Right cardiac atrium (tissue), 5 donors: ENCODE data around the gene ACTG1. TPM values are rescaled to one million over a fixed set of nuclear protein-coding genes. Genes with fewer than 3 reads are reported as not detected.

Source experiments
- ATAC-seq, 2 donors: fragments of 200-7000 bp; cut with Tn5 transposase; one replicate each; pipeline versions ENCODE4 v1.8.0 to v1.9.1; 2020; ENCODE audit warnings: moderate library complexity in 2 of 2, mild to moderate bottlenecking in 1 of 2
- DNase-seq, 3 donors: peaks; one replicate each; pipeline ENCODE4 v3.0.0-alpha.2; 2020
- H3K27ac ChIP-seq: one replicate; pipeline ENCODE4 v1.5.1; 2013; ENCODE audit warnings: mild to moderate bottlenecking, low read length, control low read depth, moderate library complexity
- H3K27me3 ChIP-seq: one replicate; pipeline ENCODE4 v1.6.1; 2013; ENCODE audit not compliant: control insufficient read depth, insufficient read depth
- H3K4me1 ChIP-seq: one replicate; pipeline ENCODE4 v1.6.1; 2013; ENCODE audit warnings: low read length; ENCODE audit not compliant: control insufficient read depth, insufficient read depth
- H3K4me3 ChIP-seq: one replicate; pipeline ENCODE4 v1.5.1; 2013; ENCODE audit warnings: low read length, control low read depth
- H3K9me3 ChIP-seq: one replicate; pipeline ENCODE4 v1.6.1; 2013; ENCODE audit warnings: low read length; ENCODE audit not compliant: control insufficient read depth
- WGBS: extraction: QIAGEN DNeasy Blood & Tissue Kit; methylation state at CpG from one replicate; pipeline ENCODE4 v1.1.7; 2013; 5-methylcytosine and 5-hydroxymethylcytosine counted together
- intact Hi-C, 4 donors: fragments of 100-400 bp; cut with DNase I; formaldehyde crosslinking; loops; one replicate each; pipeline versions ENCODE4 v1.11.0 to v1.14.0; 2022 to 2023
- polyA plus RNA-seq: library from polyadenylated mRNA; stranded (reverse); fragments of 200-250 nt; gene quantifications from one replicate; pipeline ENCODE4 v1.2.3, GENCODE V29; 2013
- total RNA-seq, 4 donors: library from RNA; stranded (reverse); fragmentation: NEBNext Ultra II Directional; extraction: Animal tissue kit (Norgen Biotek cat#: 25700); gene quantifications; one replicate each; pipeline ENCODE4 v1.2.1, GENCODE V29; 2021
- donor health status: healthy with polysubstance abuse.
- donor health status: DM: no; HTN: yes; CAD: no.
- donor health status: DM: no; HTN: no; CAD: no.
- donor health status: DM: no; HTN: yes; CAD: no; lungs with severe emphysema.
- donor health status: DM: yes; HTN: yes; CAD: no.

Gene ACTG1
- total and polyA plus RNA-seq, 5 donors: 347 to 772 (median 492) TPM

DNA sequence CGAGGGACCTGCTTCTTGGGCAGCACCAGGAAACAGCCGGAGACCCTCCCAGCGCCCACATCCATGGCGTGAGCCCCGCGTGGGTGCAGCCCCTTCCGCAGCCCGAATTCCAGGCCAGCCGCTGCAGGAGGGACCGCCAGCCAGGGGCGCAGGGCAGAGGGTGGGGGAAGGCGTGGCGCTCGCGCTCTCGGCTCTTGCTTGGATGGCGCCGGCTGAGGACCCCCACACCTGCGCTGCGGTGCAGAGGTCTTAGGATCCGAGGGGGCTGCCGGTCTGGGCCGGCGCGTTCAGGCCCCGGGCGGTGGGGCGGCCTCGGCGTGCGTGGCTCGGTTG, 28.8 kb downstream of the ACTG1 start:
- Histone ChIP-seq H3K27me3 (no peaks in the 10 kb centered on the region), H3K4me3 (peak overlapping the region; percentile 9), H3K4me1 (peaks cover 14% of the 10 kb centered on the region), H3K9me3 (no peaks in the 10 kb centered on the region), H3K27ac (no peak overlapping the region)
- intact Hi-C loops: loop anchor here (2.0 to 5.0 kb wide), 6 partner anchors 62 to 231 kb away; partner anchors contain the start of genes BAHCC1 (in 1 of the 4) and SLC38A10 (in 1 of the 4)
- ATAC-seq: no peak
- WGBS: 10% methylated on average over 32 of the region's 32 CpGs
- DNase-seq: no peak

- ATAC-seq (no peak), DNase-seq (peak in 1 of 3 donors; percentile 73)
- H3K4me3 ChIP-seq: no peak overlapping the region
- H3K27ac ChIP-seq: no peak overlapping the region
- intact Hi-C loops: loop anchor here (5.0 kb wide), 5 partner anchors 61 to 226 kb away; partner anchors contain the start of genes BAHCC1 (in 1 of the 4) and SLC38A10 (in 1 of the 4)
- no peaks in the 10 kb centered on the region for H3K27me3 ChIP-seq
- peaks cover 12% of the 10 kb centered on the region for H3K4me1 ChIP-seq
- 59% methylated on average over 29 of the region's 29 CpGs for WGBS
- no peaks in the 10 kb centered on the region for H3K9me3 ChIP-seq
These were observed 29.3 kb downstream of the ACTG1 start for GRCh38 chr17:81483085-81483861.

DNA sequence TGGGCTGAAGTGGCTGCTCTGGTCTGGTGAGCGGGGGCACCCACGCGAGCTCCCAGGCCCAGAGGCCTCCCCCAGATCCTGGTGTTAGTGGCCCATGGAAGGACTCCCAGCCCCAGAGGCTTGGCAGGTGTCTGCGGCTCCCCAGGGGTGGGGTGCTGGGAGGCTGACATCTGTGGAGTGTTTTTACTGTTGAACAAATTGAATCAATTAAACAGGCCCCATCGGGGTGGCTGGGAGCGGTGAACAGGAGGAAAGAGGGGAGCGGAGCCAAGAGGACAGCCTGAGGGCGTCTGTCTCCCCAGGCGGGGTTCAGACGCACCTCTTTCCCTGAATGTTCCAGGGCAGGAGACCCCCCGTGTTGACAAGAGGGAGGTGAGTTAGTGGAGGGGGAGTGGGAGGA, 29.9 kb downstream of the ACTG1 start:
- Histone ChIP-seq H3K4me3 (no peak overlapping the region), H3K27ac (no peak overlapping the region), H3K27me3 (no peaks in the 10 kb centered on the region), H3K4me1 (peaks cover 12% of the 10 kb centered on the region), H3K9me3 (no peaks in the 10 kb centered on the region)
- DNase-seq: peak in 1 of 3 donors; percentile 60
- ATAC-seq: no peak
- WGBS: 81% methylated on average over 11 of the region's 11 CpGs
- intact Hi-C loops: loop anchor here (5.0 kb wide), 5 partner anchors 60 to 225 kb away; partner anchors contain the start of genes BAHCC1 (in 1 of the 4) and SLC38A10 (in 1 of the 4)

- no peak overlapping the region for H3K27ac ChIP-seq
- H3K4me1 ChIP-seq: peaks cover 12% of the 10 kb centered on the region
- ATAC-seq (no peak), DNase-seq (peak in 1 of 3 donors; percentile 57)
- 73% methylated on average over 18 of the region's 18 CpGs for WGBS
- intact Hi-C loops: loop anchor here (5.0 kb wide), 5 partner anchors 60 to 225 kb away; partner anchors contain the start of genes BAHCC1 (in 1 of the 4) and SLC38A10 (in 1 of the 4)
- H3K4me3 ChIP-seq: peak overlapping the region; percentile 50
- no peaks in the 10 kb centered on the region for H3K27me3 ChIP-seq
- H3K9me3 ChIP-seq: no peaks in the 10 kb centered on the region
These were observed 30.6 kb downstream of the ACTG1 start for GRCh38 chr17:81481815-81482505.

GRCh38 chr17:81481073-81481799, 31.4 kb downstream of the ACTG1 start:
- intact Hi-C loops: loop anchor here (5.0 kb wide), 5 partner anchors 59 to 224 kb away; partner anchors contain the start of genes BAHCC1 (in 1 of the 4) and SLC38A10 (in 1 of the 4)
- 7% methylated on average over 94 of the region's 94 CpGs for WGBS
- peak; percentile 80 to 82 for ATAC-seq
- Histone ChIP-seq H3K4me1 (peaks cover 12% of the 10 kb centered on the region), H3K27me3 (no peaks in the 10 kb centered on the region), H3K4me3 (peak overlapping the region; percentile 50), H3K9me3 (no peaks in the 10 kb centered on the region), H3K27ac (no peak overlapping the region)
- DNase-seq: peak; percentile 84 to 94 (median 93)

DNA sequence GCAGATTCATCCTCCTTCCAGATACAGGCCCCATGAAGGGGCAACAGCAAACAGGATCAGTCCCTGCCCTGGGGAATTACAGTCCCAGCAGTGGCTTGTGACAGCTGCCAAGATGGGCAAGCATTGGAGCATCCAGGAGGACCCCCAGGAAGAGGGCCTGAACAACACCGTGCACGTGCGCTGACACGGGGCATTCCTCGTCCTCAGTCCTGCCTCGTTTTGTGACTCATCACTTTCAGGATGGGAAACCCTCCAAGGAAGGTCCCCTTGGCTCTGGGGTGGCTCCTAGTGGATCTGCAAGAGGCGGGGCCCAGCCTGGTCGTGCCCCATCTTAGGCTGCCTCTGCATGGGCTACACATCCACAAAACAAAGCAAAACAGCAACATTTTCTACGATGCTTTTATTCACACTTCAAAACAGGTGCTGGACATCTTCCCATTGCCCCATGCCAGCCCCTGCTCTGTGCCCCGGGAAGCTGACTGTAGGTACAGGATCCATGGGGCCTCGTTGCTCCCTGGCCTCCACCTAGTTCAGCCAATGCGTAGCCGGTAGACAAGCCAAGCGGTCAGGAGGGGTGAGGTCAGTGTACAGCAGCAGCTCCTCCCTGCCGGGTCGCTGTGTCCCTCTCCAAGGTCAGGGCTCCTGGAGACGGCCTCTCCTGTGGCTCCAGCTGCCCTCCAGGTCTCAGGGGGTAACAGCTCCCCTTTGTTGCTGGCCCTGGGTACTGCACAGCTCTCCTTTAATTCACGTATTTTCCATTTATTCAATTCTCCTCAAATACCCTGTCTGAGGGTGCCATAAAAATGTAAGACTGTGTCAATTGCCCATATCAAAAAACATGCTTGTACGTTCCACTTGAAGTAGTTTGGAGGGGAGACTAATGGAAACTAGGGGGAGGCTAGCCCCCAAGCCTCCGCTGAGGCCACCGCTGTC, 32.2 kb downstream of the ACTG1 start:
- Histone ChIP-seq H3K27me3 (no peaks in the 10 kb centered on the region), H3K9me3 (no peaks in the 10 kb centered on the region), H3K27ac (no peak overlapping the region), H3K4me1 (peaks cover 12% of the 10 kb centered on the region), H3K4me3 (no peak overlapping the region)
- intact Hi-C loops: loop anchor here (5.0 kb wide), 5 partner anchors 58 to 223 kb away; partner anchors contain the start of genes BAHCC1 (in 1 of the 4) and SLC38A10 (in 1 of the 4)
- DNase-seq (peak; percentile 69 to 76 (median 75)), ATAC-seq (peak; percentile 1 to 21)
- WGBS: 53% methylated on average over 21 of the region's 21 CpGs

- no peaks in the 10 kb centered on the region for H3K27me3 ChIP-seq
- H3K9me3 ChIP-seq: no peaks in the 10 kb centered on the region
- ATAC-seq (no peak), DNase-seq (peak in 1 of 3 donors; percentile 75)
- H3K27ac ChIP-seq: no peak overlapping the region
- intact Hi-C loops: loop anchor here (5.0 to 10.0 kb wide), 6 partner anchors 55 to 222 kb away; partner anchors contain the start of genes BAHCC1 (in 1 of the 4) and SLC38A10 (in 1 of the 4)
- H3K4me1 ChIP-seq: peaks cover 12% of the 10 kb centered on the region
- 87% methylated on average over 20 of the region's 20 CpGs for WGBS
- H3K4me3 ChIP-seq: no peak overlapping the region
These were observed 33.2 kb downstream of the ACTG1 start for GRCh38 chr17:81479175-81480071.

DNA sequence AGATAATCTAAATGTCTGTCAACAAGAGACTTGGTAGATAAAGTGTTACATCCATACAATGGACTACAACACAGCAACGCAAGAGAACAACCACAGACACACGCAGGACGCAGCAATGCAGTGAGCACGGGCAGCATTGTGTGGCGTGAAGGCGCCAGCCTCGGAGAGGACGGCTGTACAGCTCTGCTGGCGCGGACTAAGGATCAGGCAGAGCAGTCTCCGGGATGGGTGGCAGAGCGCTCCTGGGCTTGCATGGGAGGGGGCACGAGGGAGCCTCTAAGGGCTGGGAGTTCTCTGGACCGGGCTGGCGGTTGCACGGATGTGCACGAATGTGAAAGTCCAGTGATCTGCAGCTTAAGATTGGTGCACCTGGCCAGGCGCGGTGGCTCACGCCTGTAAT, 34.5 kb downstream of the ACTG1 start:
- Histone ChIP-seq H3K9me3 (no peaks in the 10 kb centered on the region), H3K27ac (no peak overlapping the region), H3K27me3 (no peaks in the 10 kb centered on the region), H3K4me3 (no peak overlapping the region), H3K4me1 (peaks cover 8% of the 10 kb centered on the region)
- DNase-seq (peak in 1 of 3 donors; percentile 48), ATAC-seq (no peak)
- intact Hi-C loops: loop anchor here in 1 of 4 donors (10.0 kb wide), 1 partner anchor 53 kb away; no protein-coding TSS in a partner anchor
- WGBS: 92% methylated on average over 20 of the region's 20 CpGs

DNA sequence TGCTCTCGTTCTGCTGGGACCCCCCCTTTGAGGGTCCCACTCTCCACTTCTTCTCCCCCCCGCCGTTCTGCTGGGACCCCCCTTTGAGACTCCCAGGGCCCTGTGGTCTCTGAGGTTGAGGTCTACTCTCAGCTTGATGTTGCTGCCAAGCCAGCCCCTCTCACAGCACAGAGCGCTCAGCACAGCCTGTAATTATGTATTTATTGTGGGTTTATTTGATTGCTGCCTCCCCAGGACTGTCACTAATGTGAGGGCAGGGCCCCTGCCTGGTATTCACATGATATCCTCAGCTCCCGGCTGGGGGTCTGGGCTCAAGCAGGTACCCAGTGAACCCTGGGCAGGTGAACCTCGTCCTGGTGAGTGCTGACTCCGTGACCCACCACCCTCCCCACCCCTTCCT, 35.4 kb downstream of the ACTG1 start:
- WGBS: 92% methylated on average over 7 of the region's 7 CpGs
- ATAC-seq (no peak), DNase-seq (no peak)
- intact Hi-C loops: loop anchor here in 1 of 4 donors (10.0 kb wide), 1 partner anchor 52 kb away; no protein-coding TSS in a partner anchor
- Histone ChIP-seq H3K9me3 (no peaks in the 10 kb centered on the region), H3K4me3 (no peak overlapping the region), H3K4me1 (peaks cover 8% of the 10 kb centered on the region), H3K27ac (no peak overlapping the region), H3K27me3 (no peaks in the 10 kb centered on the region)
